Keratinocyte (primary cell): ENCODE results near the gene KCNQ2. TPM values are rescaled to one million over a fixed set of nuclear protein-coding genes. Genes with fewer than 3 reads are reported as not detected.

Source experiments
- DNase-seq: peaks from one replicate; pipeline ENCODE4 v3.0.0-alpha.2; 2011; ENCODE audit warnings: low read depth, missing footprints, low spot score
- FAIRE-seq: peaks from 2 replicates; lab custom pipeline; 2011; peaks lifted over from hg19 to GRCh38; lab: Jason Lieb, UNC
- H2AFZ ChIP-seq: 2 replicates; pipeline ENCODE4 v1.6.0; 2012; ENCODE audit warnings: low read length, control low read depth, inconsistent platforms; ENCODE audit not compliant: control insufficient read depth
- H3K27ac ChIP-seq: 2 replicates; pipeline ENCODE4 v1.5.1; 2011; ENCODE audit warnings: low read length; ENCODE audit not compliant: control insufficient read depth, insufficient read depth
- H3K27me3 ChIP-seq: 3 replicates; pipeline ENCODE4 v1.6.0; 2011; ENCODE audit warnings: low read length; ENCODE audit not compliant: control insufficient read depth, insufficient read depth; ENCODE audit errors: extremely low read depth
- H3K36me3 ChIP-seq, 2 experiments: 2 replicates in 1 of 2; 3 replicates in 1 of 2; pipeline ENCODE4 v1.5.1; 2011; ENCODE audit warnings: low read length in 2 of 2, mild to moderate bottlenecking in 1 of 2; ENCODE audit not compliant: control insufficient read depth in 2 of 2, insufficient read depth in 2 of 2; ENCODE audit errors: extremely low read depth in 1 of 2
- H3K4me1 ChIP-seq: 3 replicates; pipeline ENCODE4 v1.5.1; 2011; ENCODE audit warnings: low read length; ENCODE audit not compliant: control insufficient read depth, insufficient read depth; ENCODE audit errors: extremely low read depth
- H3K4me2 ChIP-seq: 3 replicates; pipeline ENCODE4 v1.6.0; 2011; ENCODE audit warnings: low read depth, low read length; ENCODE audit not compliant: control insufficient read depth, insufficient read depth; ENCODE audit errors: extremely low read depth
- H3K4me3 ChIP-seq, 3 experiments: fragments of 200-600 bp in 1 of 3; sonication (generic) in 1 of 3; 2 replicates in 2 of 3; 3 replicates in 1 of 3; pipeline ENCODE4 v1.5.1; 2011 to 2016; ENCODE audit warnings: low read length in 3 of 3, mild to moderate bottlenecking in 3 of 3, control low read depth in 2 of 3, inconsistent platforms in 1 of 3, low read depth in 1 of 3, mixed read lengths in 1 of 3, mixed run types in 1 of 3, moderate library complexity in 1 of 3; ENCODE audit not compliant: control insufficient read depth in 2 of 3, insufficient read depth in 2 of 3; ENCODE audit errors: extremely low read depth in 1 of 3
- H3K79me2 ChIP-seq: 2 replicates; pipeline ENCODE4 v1.6.0; 2012; ENCODE audit warnings: low read length; ENCODE audit not compliant: control insufficient read depth, insufficient read depth
- H3K9ac ChIP-seq: 3 replicates; pipeline ENCODE4 v1.6.0; 2011; ENCODE audit warnings: low read length; ENCODE audit not compliant: control insufficient read depth, insufficient read depth; ENCODE audit errors: extremely low read depth
- H3K9me1 ChIP-seq: 3 replicates; pipeline ENCODE4 v1.6.0; 2011; ENCODE audit warnings: low read length; ENCODE audit not compliant: control insufficient read depth, insufficient read depth; ENCODE audit errors: extremely low read depth
- H3K9me3 ChIP-seq: 2 replicates; pipeline ENCODE4 v1.5.1; 2012; ENCODE audit warnings: low read depth, low read length; ENCODE audit not compliant: control insufficient read depth
- H4K20me1 ChIP-seq: 3 replicates; pipeline ENCODE4 v1.6.0; 2011; ENCODE audit warnings: low read length; ENCODE audit not compliant: control insufficient read depth, insufficient read depth; ENCODE audit errors: extremely low read depth
- EZH2 ChIP-seq: IDR thresholded peaks from one replicate; pipeline ENCODE4 v1.6.1; 2012; ENCODE audit warnings: inconsistent platforms, mild to moderate bottlenecking, low read length, moderate library complexity
- dilution Hi-C: fragments of 300-500 bp; cut with MboI; formaldehyde crosslinking; loops from one replicate; pipeline ENCODE4 v1.7.0; 2020; ENCODE audit warnings: low sequenced_read_pairs; ENCODE audit not compliant: extremely low pct_ligation_motif_present
- polyA plus RNA-seq, 5 experiments: library from polyadenylated mRNA; depleted of rRNA in 3 of 5; stranded (reverse) in 3 of 5; stranded (forward) in 1 of 5; unstranded in 1 of 5; fragments of >200 nt; gene quantifications; 1 replicate in 1 of 5; 2 replicates in 3 of 5; 3 replicates in 1 of 5; pipeline versions ENCODE4 v1.2.1 to v1.2.3, GENCODE V29; 2011 to 2012; ENCODE audit warnings: missing spikeins in 2 of 5, low read depth in 1 of 5, low replicate concordance in 1 of 5
- TF ChIP-seq, protein P1 (sequence below), 3 experiments: IDR thresholded peaks in 1 of 3; conservative IDR thresholded peaks in 1 of 3; optimal IDR thresholded peaks in 1 of 3; 2 replicates in 2 of 3; 3 replicates in 1 of 3; pipeline versions ENCODE3 to v1.5.1; 2011; ENCODE audit warnings: low read length in 3 of 3, mild to moderate bottlenecking in 3 of 3, moderate library complexity in 2 of 3, control low read depth in 1 of 3, inconsistent platforms in 1 of 3; ENCODE audit not compliant: insufficient read depth in 2 of 3; ENCODE audit errors: extremely low read depth in 1 of 3

The KCNQ2 gene
- polyA plus RNA-seq, 1 donor (not counting 4 experiments of a cell fraction or from before 2014, with no cell fraction given), result not detected

GRCh38 chr20:63406011-63406410, 66.4 kb downstream of the KCNQ2 start:
- Histone ChIP-seq H3K27ac (no peak overlapping the region), H3K9me3 (peaks cover 1% of the 10 kb centered on the region), H3K9ac (no peak overlapping the region), H3K36me3 (no peaks in the 10 kb centered on the region), H3K9me1 (no peaks in the 10 kb centered on the region), H3K4me2 (no peak overlapping the region), H3K4me3 (no peak overlapping the region), H4K20me1 (no peaks in the 10 kb centered on the region), H3K4me1 (no peaks in the 10 kb centered on the region), H3K79me2 (no peaks in the 10 kb centered on the region), H2AFZ (no peak overlapping the region), H3K27me3 (peaks cover 10% of the 10 kb centered on the region)
- FAIRE-seq (no peak), DNase-seq (no peak)
- TF ChIP-seq, protein P1, sequence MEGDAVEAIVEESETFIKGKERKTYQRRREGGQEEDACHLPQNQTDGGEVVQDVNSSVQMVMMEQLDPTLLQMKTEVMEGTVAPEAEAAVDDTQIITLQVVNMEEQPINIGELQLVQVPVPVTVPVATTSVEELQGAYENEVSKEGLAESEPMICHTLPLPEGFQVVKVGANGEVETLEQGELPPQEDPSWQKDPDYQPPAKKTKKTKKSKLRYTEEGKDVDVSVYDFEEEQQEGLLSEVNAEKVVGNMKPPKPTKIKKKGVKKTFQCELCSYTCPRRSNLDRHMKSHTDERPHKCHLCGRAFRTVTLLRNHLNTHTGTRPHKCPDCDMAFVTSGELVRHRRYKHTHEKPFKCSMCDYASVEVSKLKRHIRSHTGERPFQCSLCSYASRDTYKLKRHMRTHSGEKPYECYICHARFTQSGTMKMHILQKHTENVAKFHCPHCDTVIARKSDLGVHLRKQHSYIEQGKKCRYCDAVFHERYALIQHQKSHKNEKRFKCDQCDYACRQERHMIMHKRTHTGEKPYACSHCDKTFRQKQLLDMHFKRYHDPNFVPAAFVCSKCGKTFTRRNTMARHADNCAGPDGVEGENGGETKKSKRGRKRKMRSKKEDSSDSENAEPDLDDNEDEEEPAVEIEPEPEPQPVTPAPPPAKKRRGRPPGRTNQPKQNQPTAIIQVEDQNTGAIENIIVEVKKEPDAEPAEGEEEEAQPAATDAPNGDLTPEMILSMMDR (optimal IDR thresholded peaks at IDR 0.05 in 1 of 3, IDR thresholded peaks at IDR 0.05 in 1 of 3, conservative IDR thresholded peaks at IDR 0.05 in 1 of 3; ENCODE audit: extremely low read depth in 1 of 3, insufficient read depth in 2 of 3, low read length in 3 of 3), result no peak
- no peak for TF ChIP-seq EZH2
- dilution Hi-C loops, result no loop called here

DNA sequence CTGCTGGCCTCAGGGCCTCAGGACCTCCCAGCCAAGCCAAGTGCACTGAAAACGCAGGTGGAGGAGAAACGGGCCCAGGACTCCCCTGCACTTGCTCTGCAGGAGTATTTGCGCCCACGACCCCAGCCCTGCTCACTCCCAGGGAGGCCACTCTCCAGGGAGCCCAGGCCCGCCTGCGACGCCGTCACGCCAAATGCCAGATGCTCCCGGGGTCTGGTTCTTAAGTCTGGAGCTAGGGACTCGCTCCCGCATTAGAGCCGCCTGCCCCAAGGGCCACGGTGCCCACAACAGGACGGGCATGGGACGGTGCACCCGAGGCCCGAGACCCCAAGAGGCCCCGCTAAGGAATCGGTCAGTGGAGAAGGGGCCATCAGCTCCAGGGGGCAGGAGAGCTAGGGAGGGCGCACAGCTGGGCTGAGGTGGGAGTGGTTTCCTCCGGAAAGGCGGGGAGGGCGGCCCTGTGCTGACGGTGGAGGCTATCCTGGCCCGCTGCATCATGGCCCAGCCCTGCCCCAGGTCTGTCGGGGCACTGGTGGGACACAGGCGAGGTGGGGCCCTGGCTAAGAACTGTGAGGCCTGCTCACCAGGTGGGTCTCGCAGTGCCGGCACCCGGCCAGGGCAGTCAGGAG, 67.2 kb downstream of the KCNQ2 start:
- H3K27ac ChIP-seq, result no peak overlapping the region
- DNase-seq (no peak), FAIRE-seq (no peak)
- no peaks in the 10 kb centered on the region for H4K20me1 ChIP-seq
- dilution Hi-C loops, result no loop called here
- H3K4me3 ChIP-seq, result no peak overlapping the region
- peaks cover 10% of the 10 kb centered on the region for H3K27me3 ChIP-seq
- no peaks in the 10 kb centered on the region for H3K36me3 ChIP-seq
- no peak overlapping the region for H3K9ac ChIP-seq
- H3K9me3 ChIP-seq, result peaks cover 1% of the 10 kb centered on the region
- no peak overlapping the region for H3K4me2 ChIP-seq
- no peaks in the 10 kb centered on the region for H3K4me1 ChIP-seq
- H3K79me2 ChIP-seq, result no peaks in the 10 kb centered on the region
- TF ChIP-seq, protein P1 (optimal IDR thresholded peaks at IDR 0.05 in 1 of 3, IDR thresholded peaks at IDR 0.05 in 1 of 3, conservative IDR thresholded peaks at IDR 0.05 in 1 of 3; ENCODE audit: extremely low read depth in 1 of 3, insufficient read depth in 2 of 3, low read length in 3 of 3), result no peak
- TF ChIP-seq EZH2, result no peak
- no peak overlapping the region for H2AFZ ChIP-seq
- no peaks in the 10 kb centered on the region for H3K9me1 ChIP-seq
